PC-9 (cell line): ENCODE results near the gene GBE1. TPM values are rescaled to one million over a fixed set of nuclear protein-coding genes. Genes with fewer than 3 reads are reported as not detected.

Experiments used
- BruUV-seq: library from RNA; stranded (reverse); fragments of 400-500 nt; replicated peaks from 2 replicates; lab custom pipeline; 2021; lab: Mats Ljungman, UMichigan
- CTCF ChIA-PET: fragments of 300-600 bp; sonication (Branson Sonifier 250); formaldehyde crosslinking; loops from one replicate; lab custom pipeline; 2022; ENCODE audit warnings: antibody characterized with exemption; lab: Charles Lee
- POLR2A ChIA-PET: fragments of 300-600 bp; sonication (Branson Sonifier 250); formaldehyde crosslinking; loops from one replicate; lab custom pipeline; 2022; ENCODE audit warnings: antibody characterized with exemption; ENCODE audit not compliant: unreplicated experiment; lab: Charles Lee
- DNase-seq, 2 experiments: peaks; one replicate each; pipeline versions ENCODE4 v3.0.0 to v3.0.0-alpha.2; 2015 to 2022; ENCODE audit warnings: mixed read lengths in 1 of 2
- H2AFZ ChIP-seq: fragments of 200-600 bp; sonication (generic); 2 replicates; pipeline ENCODE4 v1.8.1; 2017; ENCODE audit warnings: antibody characterized with exemption
- H3F3A ChIP-seq: fragments of 200-600 bp; sonication (generic); 2 replicates; pipeline ENCODE4 v1.8.1; 2017; ENCODE audit warnings: antibody characterized with exemption, mild to moderate bottlenecking, low read depth; ENCODE audit not compliant: insufficient read depth
- H3K27ac ChIP-seq: fragments of 200-600 bp; sonication (generic); 2 replicates; pipeline ENCODE4 v1.6.1; 2016; ENCODE audit warnings: mixed run types
- H3K27me3 ChIP-seq: fragments of 200-600 bp; sonication (generic); 2 replicates; pipeline ENCODE4 v1.6.1; 2016; ENCODE audit warnings: low read depth, mixed run types; ENCODE audit not compliant: insufficient read depth
- H3K36me3 ChIP-seq: fragments of 200-600 bp; sonication (generic); 2 replicates; pipeline ENCODE4 v1.6.1; 2016; ENCODE audit warnings: low read depth, mixed run types
- H3K4me1 ChIP-seq: fragments of 200-600 bp; sonication (generic); replicated peaks from 2 replicates; pipeline ENCODE4 v1.6.1; 2016; ENCODE audit warnings: mixed run types; ENCODE audit not compliant: insufficient read depth
- H3K4me2 ChIP-seq: fragments of 200-600 bp; sonication (generic); 2 replicates; pipeline ENCODE4 v1.6.1; 2017; ENCODE audit warnings: mixed run types
- H3K4me3 ChIP-seq: fragments of 200-600 bp; sonication (generic); 2 replicates; pipeline ENCODE4 v1.6.1; 2016; ENCODE audit warnings: mixed run types
- H3K79me2 ChIP-seq: fragments of 200-600 bp; sonication (generic); 2 replicates; pipeline ENCODE4 v1.6.1; 2017; ENCODE audit warnings: low read depth, mixed run types
- H3K9me2 ChIP-seq: fragments of 200-600 bp; sonication (generic); 2 replicates; pipeline ENCODE4 v1.8.1; 2017; ENCODE audit warnings: mild to moderate bottlenecking; ENCODE audit not compliant: insufficient read depth
- H3K9me3 ChIP-seq: fragments of 200-600 bp; sonication (generic); 2 replicates; pipeline ENCODE4 v1.8.1; 2016; ENCODE audit warnings: low read depth; ENCODE audit not compliant: insufficient read depth
- H4K20me1 ChIP-seq: fragments of 200-600 bp; sonication (generic); 2 replicates; pipeline ENCODE4 v1.8.1; 2017; ENCODE audit not compliant: insufficient read depth
- CTCF ChIP-seq: fragments of 200-600 bp; sonication (generic); conservative IDR thresholded peaks from 2 replicates; pipeline ENCODE4 v1.6.1; 2017; ENCODE audit warnings: mixed run types, antibody characterized with exemption, mild to moderate bottlenecking, moderate library complexity
- EZH2 ChIP-seq: fragments of 200-600 bp; sonication (generic); IDR thresholded peaks from 2 replicates; pipeline ENCODE4 v1.8.0; 2017; ENCODE audit warnings: antibody characterized with exemption, low read depth
- intact Hi-C: fragments of 100-400 bp; cut with micrococcal nuclease; formaldehyde crosslinking; loops from one replicate; pipeline ENCODE4 v1.10.0; 2022; ENCODE audit not compliant: unreplicated experiment
- total RNA-seq: library from RNA; stranded (reverse); gene quantifications from 2 replicates; pipeline ENCODE4 v1.2.3, GENCODE V29; 2021

Gene GBE1
- total RNA-seq, 1 experiment from 2014 or later = 31.2 TPM

- intact Hi-C loops = no loop called here
- H3K4me1 ChIP-seq = no peaks in the 10 kb centered on the region
- no TSS peak for BruUV-seq
Observed at GRCh38 chr3:81530180-81530939, 231.1 kb downstream of the GBE1 start.

GRCh38 chr3:81521855-81522254, 239.6 kb downstream of the GBE1 start:
- no peaks in the 10 kb centered on the region for H3K4me1 ChIP-seq
- TF ChIP-seq EZH2 (no peak), CTCF (no peak)
- no peak for DNase-seq
- ChIA-PET CTCF (interaction anchor here (0.5 kb wide), 1 partner anchor 1364 kb away, joined by 4 read pairs; no protein-coding TSS in a partner anchor), POLR2A (no interaction called here)
- no peak overlapping the region for H3K27ac ChIP-seq
- no peaks in the 10 kb centered on the region for H3K79me2 ChIP-seq
- no TSS peak for BruUV-seq
- no peak overlapping the region for H3K4me2 ChIP-seq
- H3K27me3 ChIP-seq = no peaks in the 10 kb centered on the region
- H2AFZ ChIP-seq = no peak overlapping the region
- no peak overlapping the region for H3K4me3 ChIP-seq
- no peaks in the 10 kb centered on the region for H4K20me1 ChIP-seq
- H3K36me3 ChIP-seq = no peaks in the 10 kb centered on the region
- no peaks in the 10 kb centered on the region for H3F3A ChIP-seq
- no peaks in the 10 kb centered on the region for H3K9me2 ChIP-seq
- intact Hi-C loops = no loop called here
- no peaks in the 10 kb centered on the region for H3K9me3 ChIP-seq

More at GRCh38 chr3:81530180-81530939, 231.1 kb downstream of the GBE1 start:
- Histone ChIP-seq H3K9me2 (no peaks in the 10 kb centered on the region), H3K27me3 (no peaks in the 10 kb centered on the region), H3K4me2 (no peak overlapping the region), H3K4me3 (no peak overlapping the region), H3K79me2 (no peaks in the 10 kb centered on the region), H3F3A (no peaks in the 10 kb centered on the region), H3K36me3 (no peaks in the 10 kb centered on the region), H3K9me3 (no peaks in the 10 kb centered on the region), H3K27ac (no peak overlapping the region), H2AFZ (no peak overlapping the region), H4K20me1 (no peaks in the 10 kb centered on the region)
- no peak for DNase-seq
- ChIA-PET CTCF (no interaction called here), POLR2A (no interaction called here)
- TF ChIP-seq EZH2 (no peak), CTCF (no peak)

- Histone ChIP-seq H3K79me2 (no peaks in the 10 kb centered on the region), H3K4me2 (no peak overlapping the region), H2AFZ (no peak overlapping the region), H3K9me2 (no peaks in the 10 kb centered on the region), H3K9me3 (no peaks in the 10 kb centered on the region), H3K27ac (no peak overlapping the region), H3K4me3 (no peak overlapping the region), H3K4me1 (no peaks in the 10 kb centered on the region), H3F3A (no peaks in the 10 kb centered on the region), H3K36me3 (no peaks in the 10 kb centered on the region), H3K27me3 (no peaks in the 10 kb centered on the region), H4K20me1 (no peaks in the 10 kb centered on the region)
- no TSS peak for BruUV-seq
- intact Hi-C loops = no loop called here
- DNase-seq = no peak
- TF ChIP-seq CTCF (no peak), EZH2 (no peak)
- ChIA-PET POLR2A (no interaction called here), CTCF (no interaction called here)
Observed at GRCh38 chr3:81518945-81519344, 242.5 kb downstream of the GBE1 start.
